ENCODE data around the gene MXD1.

The MXD1 gene

DNA sequence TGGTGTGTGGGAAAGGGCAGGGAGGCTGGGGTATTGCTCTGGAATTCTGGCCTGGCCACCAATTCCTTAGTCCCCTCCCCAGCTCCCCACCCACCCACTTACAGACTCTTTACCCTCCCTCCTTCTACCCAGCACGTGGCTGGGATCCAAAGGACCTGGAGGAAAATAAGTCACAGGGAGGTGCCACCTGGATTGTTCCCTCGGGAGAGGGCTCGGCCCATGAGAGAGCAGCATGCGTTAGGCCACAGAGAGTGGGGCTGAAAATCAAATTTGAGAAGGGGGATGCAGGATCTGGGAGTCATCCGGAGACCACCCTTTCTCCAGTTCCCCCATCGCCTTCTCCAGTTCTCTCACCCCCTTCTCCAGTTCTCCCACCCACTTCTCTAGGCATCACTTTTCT lies 43.6 kb downstream of the MXD1 start:
- Histone ChIP-seq H3K27me3 (replicated peaks; ENCODE audit: insufficient read depth, low read length) (no peaks in the 10 kb centered on the region), H3K9ac (ENCODE audit: low read length) (no peak overlapping the region), H3K9me3 (replicated peaks; ENCODE audit: insufficient read depth, low read length) (no peaks in the 10 kb centered on the region), H2AFZ (ENCODE audit: low read length) (no peak overlapping the region), H3K4me1 (ENCODE audit: low read length) (no peaks in the 10 kb centered on the region), H3K4me2 (ENCODE audit: low read depth, low read length) (no peak overlapping the region), H4K20me1 (ENCODE audit: insufficient read depth, low read length) (no peaks in the 10 kb centered on the region), H3K36me3 (replicated peaks; ENCODE audit: insufficient read depth, low read length) (no peaks in the 10 kb centered on the region), H3K79me2 (ENCODE audit: low read length) (no peaks in the 10 kb centered on the region), H3K4me3 (ENCODE audit: low read length) (no peak overlapping the region), H3F3A (ENCODE audit: insufficient read depth, low read length) (no peaks in the 10 kb centered on the region), H3K27ac (ENCODE audit: low read length) (no peak overlapping the region), H3K9me2 (replicated peaks; ENCODE audit: insufficient read depth, low read length) (no peaks in the 10 kb centered on the region)
- TF ChIP-seq EZH2phosphoT487 (IDR thresholded peaks at IDR 0.05; ENCODE audit: low read length), result no peak
- TF ChIP-seq CTCF (IDR thresholded peaks at IDR 0.05; ENCODE audit: low read length), result no peak
- TF ChIP-seq EZH2 (optimal IDR thresholded peaks at IDR 0.05; ENCODE audit: low read depth, low read length), result no peak
- no peak for DNase-seq

GRCh38 chr2:69959425-69959824 lies 44.5 kb downstream of the MXD1 start:
- DNase-seq, result no peak
- Histone ChIP-seq H3K27ac (ENCODE audit: low read length) (no peak overlapping the region), H3K4me3 (ENCODE audit: low read length) (no peak overlapping the region), H3K9ac (ENCODE audit: low read length) (no peak overlapping the region), H3K36me3 (replicated peaks; ENCODE audit: insufficient read depth, low read length) (no peaks in the 10 kb centered on the region), H3K4me1 (ENCODE audit: low read length) (no peaks in the 10 kb centered on the region), H2AFZ (ENCODE audit: low read length) (no peak overlapping the region), H4K20me1 (ENCODE audit: insufficient read depth, low read length) (no peaks in the 10 kb centered on the region), H3K9me3 (replicated peaks; ENCODE audit: insufficient read depth, low read length) (no peaks in the 10 kb centered on the region), H3K27me3 (replicated peaks; ENCODE audit: insufficient read depth, low read length) (no peaks in the 10 kb centered on the region), H3K9me2 (replicated peaks; ENCODE audit: insufficient read depth, low read length) (no peaks in the 10 kb centered on the region), H3F3A (ENCODE audit: insufficient read depth, low read length) (no peaks in the 10 kb centered on the region), H3K4me2 (ENCODE audit: low read depth, low read length) (no peak overlapping the region), H3K79me2 (ENCODE audit: low read length) (no peaks in the 10 kb centered on the region)
- TF ChIP-seq CTCF (IDR thresholded peaks at IDR 0.05; ENCODE audit: low read length), result no peak
- no peak for TF ChIP-seq EZH2phosphoT487 (IDR thresholded peaks at IDR 0.05; ENCODE audit: low read length)

GRCh38 chr2:69960821-69961220 lies 45.9 kb downstream of the MXD1 start:
- Histone ChIP-seq H3K27me3 (replicated peaks; ENCODE audit: insufficient read depth, low read length) (no peaks in the 10 kb centered on the region), H3K9me3 (replicated peaks; ENCODE audit: insufficient read depth, low read length) (no peaks in the 10 kb centered on the region), H3K4me1 (ENCODE audit: low read length) (no peaks in the 10 kb centered on the region), H4K20me1 (ENCODE audit: insufficient read depth, low read length) (no peaks in the 10 kb centered on the region), H3K4me3 (ENCODE audit: low read length) (no peak overlapping the region), H3K9ac (ENCODE audit: low read length) (no peak overlapping the region), H3F3A (ENCODE audit: insufficient read depth, low read length) (no peaks in the 10 kb centered on the region), H3K36me3 (replicated peaks; ENCODE audit: insufficient read depth, low read length) (no peaks in the 10 kb centered on the region), H3K9me2 (replicated peaks; ENCODE audit: insufficient read depth, low read length) (no peaks in the 10 kb centered on the region), H3K27ac (ENCODE audit: low read length) (no peak overlapping the region), H2AFZ (ENCODE audit: low read length) (no peak overlapping the region), H3K79me2 (ENCODE audit: low read length) (no peaks in the 10 kb centered on the region), H3K4me2 (ENCODE audit: low read depth, low read length) (no peak overlapping the region)
- DNase-seq, result no peak
- TF ChIP-seq CTCF (IDR thresholded peaks at IDR 0.05; ENCODE audit: low read length), result no peak
- no peak for TF ChIP-seq EZH2phosphoT487 (IDR thresholded peaks at IDR 0.05; ENCODE audit: low read length)
- TF ChIP-seq EZH2 (optimal IDR thresholded peaks at IDR 0.05; ENCODE audit: low read depth, low read length), result no peak

All from MM.1S (cell line).